HepG2 (cell line): ENCODE results near the gene CARD19. TPM values are rescaled to one million over a fixed set of nuclear protein-coding genes. Genes with fewer than 3 reads are reported as not detected.

Experiments used
- BCL3 ChIP-seq: sonication (generic); formaldehyde crosslinking; IDR thresholded peaks from 2 replicates; pipeline ENCODE4 v1.5.1; 2020; ENCODE audit warnings: mild to moderate bottlenecking, missing genetic modification reagents, moderate library complexity
- BCLAF1 ChIP-seq: fragments of 450-650 bp; IDR thresholded peaks from 2 replicates; pipeline ENCODE4 v1.6.1; 2017; ENCODE audit warnings: mild to moderate bottlenecking
- DPF2 ChIP-seq: sonication (generic); formaldehyde crosslinking; IDR thresholded peaks from 2 replicates; pipeline ENCODE4 v1.4.0; 2020; ENCODE audit warnings: mild to moderate bottlenecking, low read depth, missing genetic modification reagents, borderline replicate concordance
- HINFP ChIP-seq: sonication (generic); formaldehyde crosslinking; IDR thresholded peaks from 2 replicates; pipeline ENCODE4 v1.4.0; 2020; ENCODE audit warnings: low read depth, mild to moderate bottlenecking, missing genetic modification reagents
- MEIS2 ChIP-seq: sonication (generic); formaldehyde crosslinking; IDR thresholded peaks from 2 replicates; pipeline ENCODE4 v1.9.0; 2021; ENCODE audit warnings: mild to moderate bottlenecking, missing genetic modification reagents
- POGK ChIP-seq: sonication (generic); formaldehyde crosslinking; conservative IDR thresholded peaks from 2 replicates; pipeline ENCODE4 v1.8.0; 2022; ENCODE audit warnings: mild to moderate bottlenecking, moderate library complexity, missing genetic modification reagents
- POLR2AphosphoS5 ChIP-seq: IDR thresholded peaks from 2 replicates; pipeline ENCODE4 v1.6.1; 2012; ENCODE audit warnings: low read depth, low read length
- PRDM10 ChIP-seq: sonication (generic); formaldehyde crosslinking; IDR thresholded peaks from 2 replicates; pipeline ENCODE4 v1.4.0; 2020; ENCODE audit warnings: low read depth, missing genetic modification reagents
- ZNF333 ChIP-seq: sonication (generic); formaldehyde crosslinking; IDR thresholded peaks from 2 replicates; pipeline ENCODE4 v1.4.0; 2020; ENCODE audit warnings: mild to moderate bottlenecking, missing genetic modification reagents, borderline replicate concordance
- polyA plus RNA-seq, 8 experiments: library from polyadenylated mRNA; depleted of rRNA in 3 of 8; stranded (reverse) in 7 of 8; unstranded in 1 of 8; fragments of >200 nt; fragmentation: Illumina TruSeq in 4 of 8; extraction: Trizol in 4 of 8; gene quantifications; 2 replicates each; pipeline versions ENCODE4 v1.2.1 to v1.2.3, GENCODE V29; 2011 to 2016; ENCODE audit warnings: low read depth in 4 of 8, missing spikeins in 1 of 8, mixed read lengths in 1 of 8; ENCODE audit not compliant: insufficient read depth in 1 of 8
- total RNA-seq, 5 experiments: library from RNA; depleted of rRNA; stranded (reverse); fragments of >200 nt; fragmentation: Illumina TruSeq; extraction: Trizol; gene quantifications; 2 replicates each; pipeline ENCODE4 v1.2.3, GENCODE V29; 2016; ENCODE audit warnings: low read depth in 1 of 5
- TF ChIP-seq, protein P1 (sequence below): sonication (generic); formaldehyde crosslinking; IDR thresholded peaks from 2 replicates; pipeline ENCODE4 v1.4.0; 2020; ENCODE audit warnings: missing genetic modification reagents
- TF ChIP-seq, protein P2 (sequence below): sonication (generic); formaldehyde crosslinking; IDR thresholded peaks from 2 replicates; pipeline ENCODE4 v1.4.0; 2020; ENCODE audit warnings: missing genetic modification reagents

Gene CARD19
- total and polyA plus RNA-seq, 2 of the 13 experiments (the other 11 are each of a cell fraction or from before 2014, with no cell fraction given) = 18.4 to 47.2 TPM

DNA sequence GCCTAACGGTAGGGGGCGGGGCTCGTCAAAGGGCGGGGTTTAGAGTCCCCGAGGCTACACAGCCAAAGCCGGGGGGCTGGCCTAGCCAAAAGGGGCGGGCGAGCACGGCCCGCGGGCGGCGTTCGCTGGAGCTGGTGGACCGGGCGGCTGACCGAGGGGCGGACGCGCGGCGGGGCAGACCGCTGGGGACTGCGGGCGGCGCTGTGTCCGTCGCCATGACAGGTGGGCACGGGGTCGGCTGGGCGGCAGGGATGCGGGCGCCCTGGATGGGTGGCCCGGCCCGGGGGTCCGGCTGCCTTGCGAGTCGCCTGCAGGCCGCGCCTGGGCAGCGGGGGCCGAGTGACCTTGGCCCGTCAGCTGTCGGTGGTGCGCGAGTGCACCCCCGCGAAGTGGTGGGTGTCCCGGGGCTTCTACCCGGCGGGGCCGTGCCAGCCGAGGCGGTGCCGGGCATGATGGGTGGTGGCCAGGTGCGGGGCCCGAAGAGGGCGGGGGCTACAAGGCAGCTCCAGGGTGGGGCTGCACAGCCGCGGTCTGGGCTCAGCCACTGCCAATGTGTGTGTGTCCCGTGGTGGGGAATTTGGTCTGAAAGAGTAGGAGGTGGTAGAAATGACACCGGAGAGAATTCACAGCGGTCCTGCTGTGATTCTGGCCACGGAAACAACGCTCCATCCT is at the start of gene CARD19 (continued):
- TF ChIP-seq, protein P1, sequence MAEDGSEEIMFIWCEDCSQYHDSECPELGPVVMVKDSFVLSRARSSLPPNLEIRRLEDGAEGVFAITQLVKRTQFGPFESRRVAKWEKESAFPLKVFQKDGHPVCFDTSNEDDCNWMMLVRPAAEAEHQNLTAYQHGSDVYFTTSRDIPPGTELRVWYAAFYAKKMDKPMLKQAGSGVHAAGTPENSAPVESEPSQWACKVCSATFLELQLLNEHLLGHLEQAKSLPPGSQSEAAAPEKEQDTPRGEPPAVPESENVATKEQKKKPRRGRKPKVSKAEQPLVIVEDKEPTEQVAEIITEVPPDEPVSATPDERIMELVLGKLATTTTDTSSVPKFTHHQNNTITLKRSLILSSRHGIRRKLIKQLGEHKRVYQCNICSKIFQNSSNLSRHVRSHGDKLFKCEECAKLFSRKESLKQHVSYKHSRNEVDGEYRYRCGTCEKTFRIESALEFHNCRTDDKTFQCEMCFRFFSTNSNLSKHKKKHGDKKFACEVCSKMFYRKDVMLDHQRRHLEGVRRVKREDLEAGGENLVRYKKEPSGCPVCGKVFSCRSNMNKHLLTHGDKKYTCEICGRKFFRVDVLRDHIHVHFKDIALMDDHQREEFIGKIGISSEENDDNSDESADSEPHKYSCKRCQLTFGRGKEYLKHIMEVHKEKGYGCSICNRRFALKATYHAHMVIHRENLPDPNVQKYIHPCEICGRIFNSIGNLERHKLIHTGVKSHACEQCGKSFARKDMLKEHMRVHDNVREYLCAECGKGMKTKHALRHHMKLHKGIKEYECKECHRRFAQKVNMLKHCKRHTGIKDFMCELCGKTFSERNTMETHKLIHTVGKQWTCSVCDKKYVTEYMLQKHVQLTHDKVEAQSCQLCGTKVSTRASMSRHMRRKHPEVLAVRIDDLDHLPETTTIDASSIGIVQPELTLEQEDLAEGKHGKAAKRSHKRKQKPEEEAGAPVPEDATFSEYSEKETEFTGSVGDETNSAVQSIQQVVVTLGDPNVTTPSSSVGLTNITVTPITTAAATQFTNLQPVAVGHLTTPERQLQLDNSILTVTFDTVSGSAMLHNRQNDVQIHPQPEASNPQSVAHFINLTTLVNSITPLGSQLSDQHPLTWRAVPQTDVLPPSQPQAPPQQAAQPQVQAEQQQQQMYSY = no peak
- 0 out of 2 replicates have a peak, but pooled peaks have one; percentile 20 for TF ChIP-seq HINFP (CRISPR knock-in tag)
- no peak for TF ChIP-seq DPF2 (CRISPR knock-in tag)
- peak; percentile 58 for TF ChIP-seq POLR2AphosphoS5
- 0 out of 2 replicates have a peak, but pooled peaks have one; percentile 26 for TF ChIP-seq POGK (CRISPR knock-in tag)
- no peak for TF ChIP-seq BCLAF1
- 0 out of 2 replicates have a peak, but pooled peaks have one; percentile 38 for TF ChIP-seq BCL3 (CRISPR knock-in tag)
- TF ChIP-seq PRDM10 (CRISPR knock-in tag) = no peak
- TF ChIP-seq ZNF333 (CRISPR knock-in tag) = no peak
- peak; percentile 79 for TF ChIP-seq MEIS2 (CRISPR knock-in tag)
- TF ChIP-seq, protein P2, sequence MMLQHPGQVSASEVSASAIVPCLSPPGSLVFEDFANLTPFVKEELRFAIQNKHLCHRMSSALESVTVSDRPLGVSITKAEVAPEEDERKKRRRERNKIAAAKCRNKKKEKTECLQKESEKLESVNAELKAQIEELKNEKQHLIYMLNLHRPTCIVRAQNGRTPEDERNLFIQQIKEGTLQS (CRISPR knock-in tag) = no peak
